Spleen (tissue), 7 donors: ENCODE data around the gene CSNK1D.

Experiments used
- POLR2A ChIP-seq, 3 donors: fragments of 450-650 bp; IDR thresholded peaks; one replicate each; pipeline ENCODE4 v1.5.1; 2017; ENCODE audit warnings: antibody characterized with exemption in 3 of 3, mild to moderate bottlenecking in 1 of 3
- TF ChIP-seq, protein P1 (sequence below), 11 experiments: fragments of 200-600 bp in 7 of 11; fragments of 450-650 bp in 4 of 11; sonication (generic) in 4 of 11; IDR thresholded peaks in 8 of 11; conservative IDR thresholded peaks in 3 of 11; 1 replicate in 7 of 11; 2 replicates in 4 of 11; pipeline versions ENCODE4 v1.4.0 to v1.8.0; 2016 to 2021; ENCODE audit warnings: antibody characterized with exemption in 11 of 11, inconsistent platforms in 4 of 11, mild to moderate bottlenecking in 1 of 11
- donor health status: DM: no; HTN: no; CAD: no; lungs with moderate emphysema.
- donor health status: DM: no; HTN: no; CAD: no.
- donor health status: DM: no; HTN: no; CAD: no.

- TF ChIP-seq, protein P1, sequence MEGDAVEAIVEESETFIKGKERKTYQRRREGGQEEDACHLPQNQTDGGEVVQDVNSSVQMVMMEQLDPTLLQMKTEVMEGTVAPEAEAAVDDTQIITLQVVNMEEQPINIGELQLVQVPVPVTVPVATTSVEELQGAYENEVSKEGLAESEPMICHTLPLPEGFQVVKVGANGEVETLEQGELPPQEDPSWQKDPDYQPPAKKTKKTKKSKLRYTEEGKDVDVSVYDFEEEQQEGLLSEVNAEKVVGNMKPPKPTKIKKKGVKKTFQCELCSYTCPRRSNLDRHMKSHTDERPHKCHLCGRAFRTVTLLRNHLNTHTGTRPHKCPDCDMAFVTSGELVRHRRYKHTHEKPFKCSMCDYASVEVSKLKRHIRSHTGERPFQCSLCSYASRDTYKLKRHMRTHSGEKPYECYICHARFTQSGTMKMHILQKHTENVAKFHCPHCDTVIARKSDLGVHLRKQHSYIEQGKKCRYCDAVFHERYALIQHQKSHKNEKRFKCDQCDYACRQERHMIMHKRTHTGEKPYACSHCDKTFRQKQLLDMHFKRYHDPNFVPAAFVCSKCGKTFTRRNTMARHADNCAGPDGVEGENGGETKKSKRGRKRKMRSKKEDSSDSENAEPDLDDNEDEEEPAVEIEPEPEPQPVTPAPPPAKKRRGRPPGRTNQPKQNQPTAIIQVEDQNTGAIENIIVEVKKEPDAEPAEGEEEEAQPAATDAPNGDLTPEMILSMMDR (IDR thresholded peaks at IDR 0.05 in 8 of 11, conservative IDR thresholded peaks at IDR 0.05 in 3 of 11) = no peak
- TF ChIP-seq POLR2A (IDR thresholded peaks at IDR 0.05) = no peak
Measured at GRCh38 chr17:82296511-82297279, 23.2 kb upstream of the CSNK1D start.
